CD8-positive, alpha-beta memory T cell (primary cell): ENCODE data around the gene SPAM1. TPM values are rescaled to one million over a fixed set of nuclear protein-coding genes. Genes with fewer than 3 reads are reported as not detected.

ENCODE experiments used
- CTCF ChIA-PET: fragments of 350-600 bp; sonication (Branson Sonifier 250); formaldehyde crosslinking; loops from one replicate; lab custom pipeline; 2021; ENCODE audit warnings: antibody characterized with exemption; lab: Charles Lee
- POLR2A ChIA-PET: fragments of 350-600 bp; sonication (Branson Sonifier 250); formaldehyde crosslinking; loops from one replicate; lab custom pipeline; 2021; ENCODE audit warnings: antibody characterized with exemption; lab: Charles Lee
- DNase-seq, 5 donors: peaks; one replicate each; pipeline versions ENCODE4 v3.0.0 to v3.0.0-alpha.2; 2020 to 2022; ENCODE audit warnings: mixed read lengths in 1 of 5
- H3K27ac ChIP-seq: one replicate; pipeline ENCODE4 v1.7.0; 2013; ENCODE audit warnings: low read depth, mild to moderate bottlenecking, low read length, moderate library complexity
- H3K27me3 ChIP-seq: 2 replicates; pipeline ENCODE4 v1.7.0; 2013; ENCODE audit warnings: low read length, mild to moderate bottlenecking; ENCODE audit not compliant: insufficient read depth, poor library complexity, severe bottlenecking
- H3K36me3 ChIP-seq: 2 replicates; pipeline ENCODE4 v1.7.0; 2013; ENCODE audit warnings: mild to moderate bottlenecking, low read length, moderate library complexity; ENCODE audit not compliant: insufficient read depth
- H3K4me1 ChIP-seq: 2 replicates; pipeline ENCODE4 v1.7.0; 2013; ENCODE audit warnings: mild to moderate bottlenecking, low read length, moderate library complexity; ENCODE audit not compliant: insufficient read depth
- H3K4me3 ChIP-seq: 2 replicates; pipeline ENCODE4 v1.7.0; 2013; ENCODE audit warnings: mild to moderate bottlenecking, low read length
- H3K9me3 ChIP-seq: 2 replicates; pipeline ENCODE4 v1.7.0; 2013; ENCODE audit warnings: mild to moderate bottlenecking, low read length
- H3K27ac Mint-ChIP-seq, 8 donors: one replicate each; pipeline ENCODE4 v1.8.0; 2020 to 2021; ENCODE audit warnings: mixed read lengths in 8 of 8, mild to moderate bottlenecking in 6 of 8, inconsistent platforms in 3 of 8, moderate library complexity in 3 of 8
- H3K27me3 Mint-ChIP-seq, 2 donors: one replicate each; pipeline ENCODE4 v1.8.0; 2020 to 2021; ENCODE audit warnings: mixed read lengths in 2 of 2, mild to moderate bottlenecking in 1 of 2, moderate library complexity in 1 of 2
- H3K36me3 Mint-ChIP-seq, 3 donors: one replicate each; pipeline ENCODE4 v1.8.0; 2020 to 2021; ENCODE audit warnings: mixed read lengths in 3 of 3, inconsistent platforms in 1 of 3, mild to moderate bottlenecking in 1 of 3
- H3K4me1 Mint-ChIP-seq, 3 donors: one replicate each; pipeline ENCODE4 v1.8.0; 2020 to 2021; ENCODE audit warnings: mixed read lengths in 3 of 3, inconsistent platforms in 1 of 3, mild to moderate bottlenecking in 1 of 3
- H3K4me3 Mint-ChIP-seq, 7 donors: one replicate each; pipeline ENCODE4 v1.8.0; 2020 to 2021; ENCODE audit warnings: mixed read lengths in 7 of 7, mild to moderate bottlenecking in 6 of 7, moderate library complexity in 4 of 7, inconsistent platforms in 2 of 7
- H3K9me3 Mint-ChIP-seq, 5 donors: one replicate each; pipeline ENCODE4 v1.8.0; 2020 to 2022; ENCODE audit warnings: mixed read lengths in 5 of 5, mild to moderate bottlenecking in 3 of 5, moderate library complexity in 2 of 5, inconsistent platforms in 1 of 5
- polyA plus RNA-seq: library from polyadenylated mRNA; unstranded; fragments of 300-500 nt; fragmentation: Illumina TruSeq; gene quantifications from one replicate; pipeline ENCODE4 v1.2.3, GENCODE V29; 2021
- total RNA-seq, 2 experiments: library from RNA; stranded (reverse); gene quantifications; one replicate each; pipeline ENCODE4 v1.2.3, GENCODE V29; 2021

The SPAM1 gene
- total and polyA plus RNA-seq, 3 experiments from 2014 or later, result not detected

GRCh38 chr7:124009321-124009720 is 84.3 kb downstream of the SPAM1 start:
- no peak overlapping the region for H3K4me3 Mint-ChIP-seq
- Histone ChIP-seq H3K4me1 (no peaks in the 10 kb centered on the region), H3K36me3 (no peaks in the 10 kb centered on the region), H3K9me3 (no peaks in the 10 kb centered on the region), H3K4me3 (no peak overlapping the region), H3K27me3 (no peaks in the 10 kb centered on the region), H3K27ac (no peak overlapping the region)
- no peak overlapping the region for H3K27ac Mint-ChIP-seq
- H3K4me1 Mint-ChIP-seq, result no peaks in the 10 kb centered on the region
- no peaks in the 10 kb centered on the region for H3K36me3 Mint-ChIP-seq
- ChIA-PET POLR2A (no interaction called here), CTCF (no interaction called here)
- H3K27me3 Mint-ChIP-seq, result no peaks in the 10 kb centered on the region
- DNase-seq, result no peak
- H3K9me3 Mint-ChIP-seq, result peaks cover 0 to 5% (median 0%) of the 10 kb centered on the region in 5 donors

Other genes starting within 250 kb of the SPAM1 start
- 1 to 10 TPM; 7.3 to 7.4 TPM for gene WASL, start 176.2 kb upstream of the SPAM1 start, total RNA-seq
- 2.8 TPM for gene WASL, start 176.2 kb upstream of the SPAM1 start, polyA plus RNA-seq
- not detected for gene HYAL4, start 80.1 kb upstream of the SPAM1 start, total RNA-seq
- not detected for gene HYAL4, start 80.1 kb upstream of the SPAM1 start, polyA plus RNA-seq
- gene TMEM229A, start 107.8 kb downstream of the SPAM1 start, total RNA-seq, result not detected
- gene TMEM229A, start 107.8 kb downstream of the SPAM1 start, polyA plus RNA-seq, result not detected